PC-3 (cell line): Measurements from ENCODE around the gene PRKCQ.

Experiments used
- EZH2 ChIP-seq: fragments of 300-600 bp; sonication (generic); IDR thresholded peaks from one replicate; pipeline ENCODE4 v1.6.1; 2017; ENCODE audit warnings: antibody characterized with exemption, mild to moderate bottlenecking, low read length; ENCODE audit not compliant: unreplicated experiment
- EZH2phosphoT487 ChIP-seq: fragments of 300-600 bp; sonication (generic); IDR thresholded peaks from 2 replicates; pipeline ENCODE4 v1.6.1; 2018; ENCODE audit warnings: mild to moderate bottlenecking, antibody characterized with exemption, low read length, borderline replicate concordance
- TF ChIP-seq, protein P1 (sequence below): fragments of 300-600 bp; sonication (generic); conservative IDR thresholded peaks from 2 replicates; pipeline ENCODE4 v1.5.1; 2017; ENCODE audit warnings: antibody characterized with exemption, low read depth, mild to moderate bottlenecking, low read length

DNA sequence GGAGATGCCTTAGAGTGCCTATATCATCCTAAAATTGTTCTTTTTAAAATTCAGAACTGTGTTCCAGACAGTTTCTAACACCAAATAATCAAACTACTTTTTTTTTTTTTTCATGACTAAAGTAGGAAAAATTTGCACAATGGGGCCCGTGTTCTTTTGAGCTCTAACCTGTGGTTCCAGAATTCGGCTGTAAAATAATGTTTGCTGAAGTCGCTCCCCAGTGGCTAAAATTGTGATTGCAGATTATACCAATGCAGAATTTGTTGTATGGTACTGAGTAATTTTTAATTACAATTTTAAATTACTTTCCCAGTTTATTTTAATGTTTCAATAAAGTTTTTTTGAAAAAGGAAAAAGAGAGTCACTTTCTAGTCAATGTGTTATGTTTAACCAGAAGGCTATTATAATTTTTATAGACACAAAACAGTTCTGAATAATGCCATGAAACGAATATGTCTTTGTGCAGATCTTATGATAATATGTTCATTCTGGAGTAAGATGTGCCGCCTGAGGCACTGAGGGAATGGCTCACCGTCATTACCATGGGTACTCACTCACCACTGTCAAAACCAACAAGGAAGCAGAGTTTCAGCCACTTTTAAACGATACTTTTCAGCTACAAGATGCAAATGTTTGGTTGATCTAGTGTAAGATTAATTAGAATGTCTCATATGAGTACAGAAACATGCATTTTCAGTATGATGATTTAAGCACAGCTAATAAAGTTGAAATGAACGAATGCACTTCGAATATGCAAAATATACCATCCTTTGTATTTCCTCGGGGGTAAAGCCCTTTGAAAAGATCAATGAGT lies 173.6 kb downstream of the PRKCQ start:
- TF ChIP-seq EZH2 (no peak), EZH2phosphoT487 (no peak)
- TF ChIP-seq, protein P1, sequence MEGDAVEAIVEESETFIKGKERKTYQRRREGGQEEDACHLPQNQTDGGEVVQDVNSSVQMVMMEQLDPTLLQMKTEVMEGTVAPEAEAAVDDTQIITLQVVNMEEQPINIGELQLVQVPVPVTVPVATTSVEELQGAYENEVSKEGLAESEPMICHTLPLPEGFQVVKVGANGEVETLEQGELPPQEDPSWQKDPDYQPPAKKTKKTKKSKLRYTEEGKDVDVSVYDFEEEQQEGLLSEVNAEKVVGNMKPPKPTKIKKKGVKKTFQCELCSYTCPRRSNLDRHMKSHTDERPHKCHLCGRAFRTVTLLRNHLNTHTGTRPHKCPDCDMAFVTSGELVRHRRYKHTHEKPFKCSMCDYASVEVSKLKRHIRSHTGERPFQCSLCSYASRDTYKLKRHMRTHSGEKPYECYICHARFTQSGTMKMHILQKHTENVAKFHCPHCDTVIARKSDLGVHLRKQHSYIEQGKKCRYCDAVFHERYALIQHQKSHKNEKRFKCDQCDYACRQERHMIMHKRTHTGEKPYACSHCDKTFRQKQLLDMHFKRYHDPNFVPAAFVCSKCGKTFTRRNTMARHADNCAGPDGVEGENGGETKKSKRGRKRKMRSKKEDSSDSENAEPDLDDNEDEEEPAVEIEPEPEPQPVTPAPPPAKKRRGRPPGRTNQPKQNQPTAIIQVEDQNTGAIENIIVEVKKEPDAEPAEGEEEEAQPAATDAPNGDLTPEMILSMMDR = peak; percentile 55
